IMR-90 (cell line): Measurements from ENCODE around the gene PTGES2. TPM values are rescaled to one million over a fixed set of nuclear protein-coding genes. Genes with fewer than 3 reads are reported as not detected.

ENCODE experiments used
- ATAC-seq: fragments of 200-7000 bp; cut with Tn5 transposase; 2 replicates; pipeline ENCODE4 v1.9.1; 2020; ENCODE audit warnings: low read depth, mild to moderate bottlenecking, moderate library complexity
- BruUV-seq: library from RNA; stranded (reverse); fragments of 400-500 nt; replicated peaks from 2 replicates; lab custom pipeline; 2021; lab: Mats Ljungman, UMichigan
- CTCF ChIA-PET: fragments of 300-600 bp; formaldehyde crosslinking; extraction: SDS; loops from one replicate; lab custom pipeline; 2021; ENCODE audit warnings: antibody characterized with exemption; lab: Yijun Ruan, JAX
- POLR2A ChIA-PET: fragments of 300-600 bp; sonication (Branson Sonifier 250); formaldehyde crosslinking; loops from one replicate; lab custom pipeline; 2022; ENCODE audit warnings: antibody characterized with exemption; ENCODE audit not compliant: unreplicated experiment; lab: Charles Lee
- DNase-seq: peaks from one replicate; pipeline ENCODE4 v3.0.0; 2013
- H2AFZ ChIP-seq: replicated peaks from 2 replicates; pipeline ENCODE3; 2013; ENCODE audit warnings: low read length, mild to moderate bottlenecking; ENCODE audit not compliant: poor library complexity
- H2AK5ac ChIP-seq: 2 replicates; pipeline ENCODE4 v1.6.1; 2013; ENCODE audit warnings: low read depth, low read length, inconsistent platforms
- H2AK9ac ChIP-seq: replicated peaks from 2 replicates; pipeline ENCODE3; 2013; ENCODE audit warnings: mild to moderate bottlenecking, low read depth, low read length, moderate library complexity; ENCODE audit not compliant: poor library complexity
- H2BK120ac ChIP-seq: 2 replicates; pipeline ENCODE4 v1.6.1; 2013; ENCODE audit warnings: low read depth, low read length, inconsistent platforms
- H2BK15ac ChIP-seq: 3 replicates; pipeline ENCODE4 v1.6.1; 2013; ENCODE audit warnings: low read depth, low read length, inconsistent platforms
- H2BK20ac ChIP-seq: 2 replicates; pipeline ENCODE4 v1.6.1; 2013; ENCODE audit warnings: low read depth, mild to moderate bottlenecking, inconsistent platforms, low read length, moderate library complexity
- H2BK5ac ChIP-seq: 2 replicates; pipeline ENCODE4 v1.6.1; 2013; ENCODE audit warnings: mild to moderate bottlenecking, low read depth, low read length, inconsistent platforms; ENCODE audit not compliant: poor library complexity, severe bottlenecking
- H3K14ac ChIP-seq: replicated peaks from 2 replicates; pipeline ENCODE4 v1.6.1; 2013; ENCODE audit warnings: low read depth, low read length, inconsistent platforms
- H3K18ac ChIP-seq: 2 replicates; pipeline ENCODE4 v1.6.1; 2013; ENCODE audit warnings: low read depth, low read length, control low read depth
- H3K23ac ChIP-seq: 2 replicates; pipeline ENCODE4 v1.6.1; 2013; ENCODE audit warnings: low read depth, low read length, inconsistent platforms
- H3K27ac ChIP-seq: 2 replicates; pipeline ENCODE4 v1.5.1; 2013; ENCODE audit warnings: mild to moderate bottlenecking, control low read depth, low read length; ENCODE audit not compliant: insufficient read depth
- H3K27me3 ChIP-seq: 2 replicates; pipeline ENCODE4 v1.6.1; 2013; ENCODE audit warnings: low read length; ENCODE audit not compliant: control insufficient read depth, insufficient read depth
- H3K36me3 ChIP-seq: 2 replicates; pipeline ENCODE4 v1.6.1; 2013; ENCODE audit warnings: low read length, mixed read lengths; ENCODE audit not compliant: control insufficient read depth, insufficient read depth
- H3K4ac ChIP-seq: 2 replicates; pipeline ENCODE4 v1.6.1; 2013; ENCODE audit warnings: low read depth, low read length, inconsistent platforms
- H3K4me1 ChIP-seq: 2 replicates; pipeline ENCODE4 v1.6.1; 2013; ENCODE audit warnings: low read length, mixed read lengths; ENCODE audit not compliant: control insufficient read depth, insufficient read depth
- H3K4me2 ChIP-seq: 2 replicates; pipeline ENCODE4 v1.6.1; 2013; ENCODE audit warnings: low read depth, mild to moderate bottlenecking, control low read depth, low read length, moderate library complexity
- H3K4me3 ChIP-seq: 2 replicates; pipeline ENCODE4 v1.5.1; 2013; ENCODE audit warnings: low read depth, mild to moderate bottlenecking, control low read depth, low read length, moderate library complexity; ENCODE audit not compliant: insufficient read depth
- H3K56ac ChIP-seq: 2 replicates; pipeline ENCODE4 v1.6.1; 2013; ENCODE audit warnings: low read length, inconsistent platforms; ENCODE audit not compliant: insufficient read depth; ENCODE audit errors: extremely low read depth
- H3K79me1 ChIP-seq, 2 experiments: 2 replicates each; pipeline ENCODE4 v1.6.1; 2013; ENCODE audit warnings: low read length in 2 of 2, inconsistent platforms in 1 of 2, low read depth in 1 of 2
- H3K9ac ChIP-seq: 2 replicates; pipeline ENCODE4 v1.6.1; 2013; ENCODE audit warnings: low read depth, low read length, control low read depth
- H3K9me1 ChIP-seq: 2 replicates; pipeline ENCODE4 v1.6.1; 2013; ENCODE audit warnings: low read length, inconsistent platforms; ENCODE audit not compliant: insufficient read depth
- H3K9me3 ChIP-seq: 2 replicates; pipeline ENCODE4 v1.6.1; 2013; ENCODE audit warnings: low read length; ENCODE audit not compliant: control insufficient read depth, insufficient read depth
- H4K20me1 ChIP-seq: 2 replicates; pipeline ENCODE4 v1.6.1; 2013; ENCODE audit warnings: low read length, inconsistent platforms; ENCODE audit not compliant: insufficient read depth
- H4K5ac ChIP-seq: 2 replicates; pipeline ENCODE4 v1.6.1; 2013; ENCODE audit warnings: mild to moderate bottlenecking, low read depth, low read length, control low read depth
- H4K8ac ChIP-seq, 2 experiments: 2 replicates each; pipeline ENCODE4 v1.6.1; 2013; ENCODE audit warnings: low read depth in 2 of 2, low read length in 2 of 2, control low read depth in 1 of 2, inconsistent platforms in 1 of 2
- H4K91ac ChIP-seq: 2 replicates; pipeline ENCODE4 v1.6.1; 2013; ENCODE audit warnings: low read depth, low read length, inconsistent platforms; ENCODE audit not compliant: insufficient read depth
- BHLHE40 ChIP-seq: fragments of 150-350 bp; IDR thresholded peaks from 2 replicates; pipeline ENCODE4 v1.6.1; 2016; ENCODE audit warnings: mild to moderate bottlenecking, low read depth, low read length
- CEBPB ChIP-seq: IDR thresholded peaks from 2 replicates; pipeline ENCODE4 v1.6.1; 2012; ENCODE audit warnings: low read depth, low read length, improper control_type of control experiment
- CHD1 ChIP-seq: IDR thresholded peaks from 2 replicates; pipeline ENCODE4 v1.6.1; 2012; ENCODE audit warnings: low read depth, low read length, improper control_type of control experiment
- FOS ChIP-seq: fragments of 150-350 bp; IDR thresholded peaks from 2 replicates; pipeline ENCODE4 v1.6.1; 2016; ENCODE audit warnings: low read depth, low read length
- MAFK ChIP-seq: IDR thresholded peaks from 2 replicates; pipeline ENCODE4 v1.6.1; 2012; ENCODE audit warnings: low read depth, low read length, improper control_type of control experiment
- MAZ ChIP-seq: IDR thresholded peaks from 2 replicates; pipeline ENCODE4 v1.6.1; 2012; ENCODE audit warnings: low read depth, mild to moderate bottlenecking, low read length, improper control_type of control experiment, moderate library complexity, borderline replicate concordance
- MXI1 ChIP-seq: IDR thresholded peaks from 2 replicates; pipeline ENCODE4 v1.6.1; 2012; ENCODE audit warnings: low read depth, mild to moderate bottlenecking, low read length, moderate library complexity, borderline replicate concordance
- NFE2L2 ChIP-seq: fragments of 150-350 bp; IDR thresholded peaks from 2 replicates; pipeline ENCODE4 v1.6.1; 2016; ENCODE audit warnings: low read depth, mild to moderate bottlenecking, low read length
- POLR2A ChIP-seq: IDR thresholded peaks from 2 replicates; pipeline ENCODE4 v1.6.1; 2012; ENCODE audit warnings: mild to moderate bottlenecking, low read depth, low read length
- RAD21 ChIP-seq: IDR thresholded peaks from 2 replicates; pipeline ENCODE4 v1.6.1; 2012; ENCODE audit warnings: low read length, improper control_type of control experiment
- RCOR1 ChIP-seq: IDR thresholded peaks from 2 replicates; pipeline ENCODE4 v1.6.1; 2012; ENCODE audit warnings: mild to moderate bottlenecking, low read length, improper control_type of control experiment; ENCODE audit not compliant: insufficient replicate concordance
- RFX5 ChIP-seq: IDR thresholded peaks from 2 replicates; pipeline ENCODE4 v1.8.0; 2012; ENCODE audit warnings: low read depth, mild to moderate bottlenecking, low read length, moderate library complexity
- SMC3 ChIP-seq: fragments of 150-350 bp; IDR thresholded peaks from 2 replicates; pipeline ENCODE4 v1.6.1; 2016; ENCODE audit warnings: low read depth, mild to moderate bottlenecking, antibody characterized with exemption, low read length, moderate library complexity
- WGBS, 2 experiments: methylation state at CpG; one replicate each; pipeline versions ENCODE4 v1.1.5 to v1.1.7; 2013; ENCODE audit warnings: missing lambda C conversion rate in 2 of 2; ENCODE audit not compliant: insufficient read length in 1 of 2; ENCODE audit errors: extremely low coverage in 2 of 2; 5-methylcytosine and 5-hydroxymethylcytosine counted together
- dilution Hi-C: fragments of 300-500 bp; cut with HindIII; formaldehyde crosslinking; loops from one replicate; pipeline ENCODE4 v1.14.3; 2018; ENCODE audit warnings: low sequenced_read_pairs; ENCODE audit not compliant: unreplicated experiment
- in situ Hi-C: fragments of 300-500 bp; cut with MboI; formaldehyde crosslinking; loops from 3 replicates; pipeline ENCODE4 v1.14.3; 2019; ENCODE audit warnings: low sequenced_read_pairs, inconsistent platforms, mixed read lengths
- intact Hi-C: fragments of 100-400 bp; cut with micrococcal nuclease; formaldehyde crosslinking; loops from 2 replicates; pipeline ENCODE4 v1.10.0; 2022
- polyA plus RNA-seq, 3 experiments: library from polyadenylated mRNA; depleted of rRNA; stranded (reverse); fragments of >200 nt; gene quantifications; 2 replicates each; pipeline ENCODE4 v1.2.3, GENCODE V29; 2012; ENCODE audit warnings: low replicate concordance in 1 of 3
- total RNA-seq: library from RNA; depleted of rRNA; stranded (reverse); fragments of >200 nt; gene quantifications from 2 replicates; pipeline ENCODE4 v1.2.3, GENCODE V29; 2012
- TF ChIP-seq, protein P1 (sequence below): fragments of 150-350 bp; IDR thresholded peaks from 2 replicates; pipeline ENCODE4 v1.6.1; 2017; ENCODE audit warnings: mild to moderate bottlenecking, antibody characterized with exemption, low read length, low read depth
- TF ChIP-seq, protein P2 (sequence below): fragments of 150-350 bp; IDR thresholded peaks from 2 replicates; pipeline ENCODE4 v1.6.1; 2016; ENCODE audit warnings: low read depth, mild to moderate bottlenecking, low read length, moderate library complexity, borderline replicate concordance
- TF ChIP-seq, protein P3 (sequence below): conservative IDR thresholded peaks from 2 replicates; pipeline ENCODE4 v1.5.1; 2012; ENCODE audit warnings: mild to moderate bottlenecking, low read depth, low read length, improper control_type of control experiment

Gene PTGES2
- total and polyA plus RNA-seq, 2 of the 4 experiments (the other 2 are of a cell fraction) = 100 to 107 TPM

DNA sequence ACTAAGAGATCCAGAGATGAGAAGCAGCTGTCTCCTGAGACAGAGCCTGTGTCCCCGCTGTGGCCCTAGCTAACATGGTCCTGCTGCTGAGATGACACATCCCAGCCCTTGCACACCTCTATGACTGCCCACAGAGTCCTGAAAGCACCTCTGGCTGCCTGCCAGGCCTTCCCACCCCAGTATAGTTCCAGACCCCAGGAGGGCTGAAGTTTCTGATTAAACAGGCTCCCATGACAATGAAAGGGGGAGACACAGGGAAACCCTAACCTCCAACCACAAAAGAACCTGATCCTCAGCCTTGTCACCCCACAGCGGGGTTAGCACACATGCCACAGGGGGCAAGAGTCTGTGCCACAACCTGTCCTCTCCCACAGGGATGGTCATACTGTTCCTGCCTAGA lies 48.2 kb upstream of the PTGES2 start:
- DNase-seq (no peak), ATAC-seq (peak; percentile 28; the same call in 1 of the 2 replicates)
- peak overlapping the region in 1 of 2 experiments; percentile 67; a peak in 1 of 4 replicates for H4K8ac ChIP-seq
- H3K27me3 ChIP-seq = no peaks in the 10 kb centered on the region
- peak overlapping the region; percentile 37 for H4K91ac ChIP-seq
- H2AFZ ChIP-seq = no peak overlapping the region
- peaks cover 5% of the 10 kb centered on the region for H3K9me3 ChIP-seq
- dilution Hi-C loops = no loop called here
- BruUV-seq = no TSS peak
- in situ Hi-C loops = no loop called here
- peak overlapping the region; percentile 88; the same call in 1 of the 2 replicates for H3K27ac ChIP-seq
- intact Hi-C loops = no loop called here
- H4K20me1 ChIP-seq = peaks cover 7% of the 10 kb centered on the region; the same call in 1 of the 2 replicates
- H3K23ac ChIP-seq = peak overlapping the region; percentile 11
- peak overlapping the region; percentile 54 for H4K5ac ChIP-seq
- peak overlapping the region; percentile 59 for H2BK5ac ChIP-seq
- H2AK9ac ChIP-seq = no peak overlapping the region
- peaks cover 6 to 31% of the 10 kb centered on the region in 2 experiments; a peak in 3 of 4 replicates for H3K79me1 ChIP-seq
- ChIA-PET POLR2A (no interaction called here), CTCF (interaction anchor here (1.2 kb wide), 1 partner anchor 80 kb away, joined by 3 read pairs; no protein-coding TSS in a partner anchor)
- WGBS, 2 experiments = 100% methylated on average over 1 of the region's 2 CpGs; no CpG with 5 or more reads in 1 of the 2 experiments
- H2BK15ac ChIP-seq = 0 out of 3 replicates have a peak overlapping the region, but pooled peaks have one; percentile 14
- peak overlapping the region; percentile 60 for H3K4me2 ChIP-seq
- H3K36me3 ChIP-seq = peaks cover 48% of the 10 kb centered on the region
- no peak overlapping the region for H3K4me3 ChIP-seq
- peaks cover 18% of the 10 kb centered on the region for H3K9me1 ChIP-seq
- peak overlapping the region; percentile 65 for H3K4ac ChIP-seq
- TF ChIP-seq CHD1 (no peak), NFE2L2 (no peak), FOS (no peak), BHLHE40 (no peak), POLR2A (no peak), CEBPB (no peak), SMC3 (no peak), MAFK (no peak), RFX5 (no peak), RCOR1 (no peak), MAZ (no peak), MXI1 (no peak), RAD21 (no peak)
- TF ChIP-seq, protein P1, sequence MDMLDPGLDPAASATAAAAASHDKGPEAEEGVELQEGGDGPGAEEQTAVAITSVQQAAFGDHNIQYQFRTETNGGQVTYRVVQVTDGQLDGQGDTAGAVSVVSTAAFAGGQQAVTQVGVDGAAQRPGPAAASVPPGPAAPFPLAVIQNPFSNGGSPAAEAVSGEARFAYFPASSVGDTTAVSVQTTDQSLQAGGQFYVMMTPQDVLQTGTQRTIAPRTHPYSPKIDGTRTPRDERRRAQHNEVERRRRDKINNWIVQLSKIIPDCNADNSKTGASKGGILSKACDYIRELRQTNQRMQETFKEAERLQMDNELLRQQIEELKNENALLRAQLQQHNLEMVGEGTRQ = no peak
- TF ChIP-seq, protein P2, sequence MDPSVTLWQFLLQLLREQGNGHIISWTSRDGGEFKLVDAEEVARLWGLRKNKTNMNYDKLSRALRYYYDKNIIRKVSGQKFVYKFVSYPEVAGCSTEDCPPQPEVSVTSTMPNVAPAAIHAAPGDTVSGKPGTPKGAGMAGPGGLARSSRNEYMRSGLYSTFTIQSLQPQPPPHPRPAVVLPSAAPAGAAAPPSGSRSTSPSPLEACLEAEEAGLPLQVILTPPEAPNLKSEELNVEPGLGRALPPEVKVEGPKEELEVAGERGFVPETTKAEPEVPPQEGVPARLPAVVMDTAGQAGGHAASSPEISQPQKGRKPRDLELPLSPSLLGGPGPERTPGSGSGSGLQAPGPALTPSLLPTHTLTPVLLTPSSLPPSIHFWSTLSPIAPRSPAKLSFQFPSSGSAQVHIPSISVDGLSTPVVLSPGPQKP = no peak
- TF ChIP-seq, protein P3, sequence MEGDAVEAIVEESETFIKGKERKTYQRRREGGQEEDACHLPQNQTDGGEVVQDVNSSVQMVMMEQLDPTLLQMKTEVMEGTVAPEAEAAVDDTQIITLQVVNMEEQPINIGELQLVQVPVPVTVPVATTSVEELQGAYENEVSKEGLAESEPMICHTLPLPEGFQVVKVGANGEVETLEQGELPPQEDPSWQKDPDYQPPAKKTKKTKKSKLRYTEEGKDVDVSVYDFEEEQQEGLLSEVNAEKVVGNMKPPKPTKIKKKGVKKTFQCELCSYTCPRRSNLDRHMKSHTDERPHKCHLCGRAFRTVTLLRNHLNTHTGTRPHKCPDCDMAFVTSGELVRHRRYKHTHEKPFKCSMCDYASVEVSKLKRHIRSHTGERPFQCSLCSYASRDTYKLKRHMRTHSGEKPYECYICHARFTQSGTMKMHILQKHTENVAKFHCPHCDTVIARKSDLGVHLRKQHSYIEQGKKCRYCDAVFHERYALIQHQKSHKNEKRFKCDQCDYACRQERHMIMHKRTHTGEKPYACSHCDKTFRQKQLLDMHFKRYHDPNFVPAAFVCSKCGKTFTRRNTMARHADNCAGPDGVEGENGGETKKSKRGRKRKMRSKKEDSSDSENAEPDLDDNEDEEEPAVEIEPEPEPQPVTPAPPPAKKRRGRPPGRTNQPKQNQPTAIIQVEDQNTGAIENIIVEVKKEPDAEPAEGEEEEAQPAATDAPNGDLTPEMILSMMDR = no peak
- peak overlapping the region; percentile 20; the same call in 1 of the 2 replicates for H3K56ac ChIP-seq
- H3K14ac ChIP-seq = peak overlapping the region; percentile 27
- peak overlapping the region; percentile 73 for H2BK120ac ChIP-seq
- peak overlapping the region; percentile 20 for H2BK20ac ChIP-seq
- 0 out of 2 replicates have a peak overlapping the region, but pooled peaks have one; percentile 6 for H3K18ac ChIP-seq
- peak overlapping the region; percentile 21 for H2AK5ac ChIP-seq
- peaks cover 14% of the 10 kb centered on the region for H3K4me1 ChIP-seq
- H3K9ac ChIP-seq = peak overlapping the region; percentile 24; the same call in 1 of the 2 replicates
